ENCODE measurements around the gene CATSPERD. TPM values are rescaled to one million over a fixed set of nuclear protein-coding genes. Genes with fewer than 3 reads are reported as not detected.
A peak's percentile ranks its signal among the peaks of the same experiment; 100 is the strongest.

Gene CATSPERD
- polyA plus RNA-seq, 2 of the 4 experiments (the other 2 are of a cell fraction): 0.03 TPM; not detected in 1

GRCh38 chr19:5792224-5792623 lies 71.8 kb downstream of the CATSPERD start:
- Histone ChIP-seq H3K4me3 (no peak overlapping the region), H3K4me1 (peaks cover 5% of the 10 kb centered on the region; the same call in 2 of the 3 replicates), H3K27ac (no peak overlapping the region), H3K4me2 (no peak overlapping the region), H3K9me3 (no peaks in the 10 kb centered on the region)
- ChIA-PET POLR2A (interaction anchor here (0.7 to 1.5 kb wide), 2 partner anchors 73 to 112 kb away, joined by 3 read pairs; no protein-coding TSS in a partner anchor), CTCF (interaction anchor here (1.0 to 2.8 kb wide), 4 partner anchors 11 to 30 kb away, joined by 3 to 20 read pairs (median 8); no protein-coding TSS in a partner anchor)
- DNase-seq (ENCODE audit: low read depth in 1 of 2, low spot score in 1 of 2) (no peak), ATAC-seq (no peak), FAIRE-seq (no peak)
- WGBS (ENCODE audit: missing lambda C conversion rate): 89% methylated on average over 18 of the region's 18 CpGs
- TF ChIP-seq EHMT2 (IDR thresholded peaks at IDR 0.05; ENCODE audit: low read depth) (no peak), KDM1A (IDR thresholded peaks at IDR 0.05; ENCODE audit: low read depth) (no peak), HEYL (CRISPR knock-in tag; IDR thresholded peaks at IDR 0.05) (no peak), HOXA7 (CRISPR knock-in tag; IDR thresholded peaks at IDR 0.05) (no peak), FOSL2 (IDR thresholded peaks at IDR 0.05) (no peak), FOSL2 (CRISPR knock-in tag; IDR thresholded peaks at IDR 0.05) (no peak), NR3C1 (IDR thresholded peaks at IDR 0.05) (no peak), CTCF (IDR thresholded peaks at IDR 0.05) (no peak), HES2 (IDR thresholded peaks at IDR 0.05) (no peak)

- Histone ChIP-seq H3K27ac (no peak overlapping the region), H3K4me1 (peaks cover 5% of the 10 kb centered on the region; the same call in 2 of the 3 replicates), H3K9me3 (no peaks in the 10 kb centered on the region), H3K4me2 (no peak overlapping the region), H3K4me3 (no peak overlapping the region)
- TF ChIP-seq E2F6 (IDR thresholded peaks at IDR 0.05; ENCODE audit: borderline replicate concordance, low read depth): no peak
- no peak for TF ChIP-seq MYC (IDR thresholded peaks at IDR 0.05; ENCODE audit: borderline replicate concordance, low read length)
- CTCF ChIA-PET: interaction anchor here (0.6 to 4.1 kb wide), 12 partner anchors 8 to 98 kb away, joined by 4 to 35 read pairs (median 4); partner anchors contain the start of gene PRR22
- DNase-seq (ENCODE audit: low read depth in 1 of 2, low spot score in 1 of 2): no peak
- POLR2A ChIA-PET: interaction anchor here (0.5 to 1.1 kb wide), 4 partner anchors 19 to 111 kb away, joined by 3 to 6 read pairs (median 3); partner anchors contain the start of gene RPL36
- ATAC-seq: no peak
- WGBS (ENCODE audit: missing lambda C conversion rate): 76% methylated on average over 3 of the region's 3 CpGs
- no peak for FAIRE-seq
Observed at GRCh38 chr19:5793188-5793587, 72.8 kb downstream of the CATSPERD start.

GRCh38 chr19:5795382-5795919 lies 75.0 kb downstream of the CATSPERD start:
- ATAC-seq (no peak), DNase-seq (ENCODE audit: low read depth in 1 of 2, low spot score in 1 of 2) (no peak), FAIRE-seq (no peak)
- Histone ChIP-seq H3K27ac (no peak overlapping the region), H3K4me1 (no peaks in the 10 kb centered on the region), H3K4me2 (no peak overlapping the region), H3K4me3 (no peak overlapping the region), H3K9me3 (no peaks in the 10 kb centered on the region)
- 83% methylated on average over 7 of the region's 7 CpGs for WGBS (ENCODE audit: missing lambda C conversion rate)
- CTCF ChIA-PET: interaction anchor here (0.6 to 4.1 kb wide), 5 partner anchors 8 to 27 kb away, joined by 3 to 35 read pairs (median 11); no protein-coding TSS in a partner anchor
- POLR2A ChIA-PET: interaction anchor here (0.7 kb wide), 1 partner anchor 11 kb away, joined by 4 read pairs; the partner anchor contains the start of gene PRR22
- TF ChIP-seq REST (IDR thresholded peaks at IDR 0.05) (no peak), CBX2 (IDR thresholded peaks at IDR 0.05; ENCODE audit: borderline replicate concordance, low read depth) (no peak), CTCF (IDR thresholded peaks at IDR 0.05) (no peak), ZFP36 (IDR thresholded peaks at IDR 0.05; ENCODE audit: borderline replicate concordance, partially characterized antibody) (peak; percentile 84)

Data from A549 (cell line).